HepG2 (cell line): ENCODE measurements around the gene ATP6V1F. TPM values are rescaled to one million over a fixed set of nuclear protein-coding genes. Genes with fewer than 3 reads are reported as not detected.
A peak's percentile ranks its signal among the peaks of the same experiment; 100 is the strongest.

ENCODE experiments used
- ATAC-seq: fragments of 200-7000 bp; cut with Tn5 transposase; 3 replicates; pipeline ENCODE4 v1.9.1; 2020; ENCODE audit warnings: mild to moderate bottlenecking, moderate library complexity
- BruUV-seq: library from RNA; stranded (reverse); fragments of 400-500 nt; replicated peaks from 2 replicates; lab custom pipeline; 2021; lab: Mats Ljungman, UMichigan
- CTCF ChIA-PET: fragments of 300-600 bp; formaldehyde crosslinking; extraction: SDS; loops from one replicate; lab custom pipeline; 2021; ENCODE audit warnings: low total read pairs, inconsistent platforms, low intra/inter-chr PET ratio; lab: Yijun Ruan, JAX
- POLR2A ChIA-PET: fragments of 350-600 bp; sonication (Branson Sonifier 250); formaldehyde crosslinking; loops from one replicate; lab custom pipeline; 2020; ENCODE audit warnings: antibody characterized with exemption, inconsistent platforms; lab: Yijun Ruan, JAX
- DNase-seq: peaks from one replicate; pipeline ENCODE4 v3.0.0-alpha.2; 2015; ENCODE audit warnings: low spot score
- FAIRE-seq: peaks from 3 replicates; lab custom pipeline; 2011; peaks lifted over from hg19 to GRCh38; lab: Jason Lieb, UNC
- H2AFZ ChIP-seq: one replicate; pipeline ENCODE4 v1.6.1; 2011; ENCODE audit warnings: low read length, inconsistent platforms
- H3K27ac ChIP-seq: fragments of 300-600 bp; 3 replicates; pipeline ENCODE4 v1.8.0; 2011; ENCODE audit warnings: mixed run types, mild to moderate bottlenecking, mixed read lengths, low read length, inconsistent platforms; ENCODE audit not compliant: insufficient read depth; ENCODE audit errors: extremely low read length
- H3K27me3 ChIP-seq, 2 experiments: fragments of 200-600 bp in 1 of 2; 2 replicates in 1 of 2; 3 replicates in 1 of 2; pipeline versions ENCODE4 v1.6.0 to v1.8.0; 2011; ENCODE audit warnings: low read length in 2 of 2, mild to moderate bottlenecking in 2 of 2, moderate library complexity in 2 of 2, inconsistent platforms in 1 of 2; ENCODE audit not compliant: insufficient read depth in 2 of 2, control insufficient read depth in 1 of 2
- H3K36me3 ChIP-seq, 2 experiments: fragments of 200-600 bp in 1 of 2; replicated peaks in 1 of 2; 2 replicates in 1 of 2; 3 replicates in 1 of 2; pipeline versions ENCODE4 v1.5.1 to v1.8.0; 2011; ENCODE audit warnings: low read length in 2 of 2, inconsistent platforms in 1 of 2; ENCODE audit not compliant: insufficient read depth in 2 of 2, control insufficient read depth in 1 of 2
- H3K4me1 ChIP-seq: 2 replicates; pipeline ENCODE4 v1.5.1; 2012; ENCODE audit warnings: low read length, inconsistent platforms; ENCODE audit not compliant: insufficient read depth
- H3K4me2 ChIP-seq: 2 replicates; pipeline ENCODE4 v1.6.0; 2011; ENCODE audit warnings: low read depth, low read length, inconsistent platforms
- H3K4me3 ChIP-seq, 3 experiments: fragments of 200-600 bp in 1 of 3; sonication (generic), shearing (Covaris generic) in 1 of 3; replicated peaks in 1 of 3; 2 replicates each; pipeline ENCODE4 v1.5.1; 2011 to 2016; ENCODE audit warnings: low read length in 3 of 3, inconsistent platforms in 2 of 3, low read depth in 2 of 3, mild to moderate bottlenecking in 2 of 3, control low read depth in 1 of 3, mixed read lengths in 1 of 3; ENCODE audit not compliant: insufficient read depth in 1 of 3
- H3K79me2 ChIP-seq: one replicate; pipeline ENCODE4 v1.6.1; 2011; ENCODE audit warnings: low read length, inconsistent platforms; ENCODE audit not compliant: insufficient read depth
- H3K9ac ChIP-seq: 2 replicates; pipeline ENCODE4 v1.6.0; 2011; ENCODE audit warnings: mild to moderate bottlenecking, low read depth, low read length, inconsistent platforms; ENCODE audit not compliant: insufficient read depth
- H3K9me3 ChIP-seq: 2 replicates; pipeline ENCODE4 v1.5.1; 2012; ENCODE audit warnings: mild to moderate bottlenecking, low read length
- H4K20me1 ChIP-seq: 2 replicates; pipeline ENCODE4 v1.6.0; 2011; ENCODE audit warnings: inconsistent platforms, mild to moderate bottlenecking, low read length, moderate library complexity; ENCODE audit not compliant: insufficient read depth
- ATF1 ChIP-seq: IDR thresholded peaks from 2 replicates; pipeline ENCODE4 v1.6.1; 2016; ENCODE audit warnings: mild to moderate bottlenecking, control low read depth
- EED ChIP-seq: sonication (generic); formaldehyde crosslinking; IDR thresholded peaks from 2 replicates; pipeline ENCODE4 v1.5.0; 2020; ENCODE audit warnings: mild to moderate bottlenecking, missing genetic modification reagents
- FOXK2 ChIP-seq: fragments of 450-650 bp; IDR thresholded peaks from 2 replicates; pipeline ENCODE4 v1.6.1; 2016
- ZNF768 ChIP-seq: sonication (generic); formaldehyde crosslinking; IDR thresholded peaks from 2 replicates; pipeline ENCODE4 v1.4.0; 2020; ENCODE audit warnings: missing genetic modification reagents
- ZNF839 ChIP-seq: sonication (generic); formaldehyde crosslinking; IDR thresholded peaks from 2 replicates; pipeline ENCODE4 v1.4.0; 2020; ENCODE audit warnings: missing genetic modification reagents, mild to moderate bottlenecking, borderline replicate concordance
- WGBS: methylation state at CpG from one replicate; pipeline ENCODE4 v1.1.6; 2017; ENCODE audit warnings: low lambda C conversion rate; 5-methylcytosine and 5-hydroxymethylcytosine counted together
- in situ Hi-C: cut with HindIII; loops from 2 replicates; pipeline ENCODE4 v1.10.0; 2017; ENCODE audit warnings: low pct_unique_long_range_greater_than_20kb; ENCODE audit not compliant: extremely low pct_ligation_motif_present
- intact Hi-C: fragments of 100-400 bp; cut with micrococcal nuclease; formaldehyde crosslinking; loops from one replicate; pipeline ENCODE4 v1.10.0; 2022; ENCODE audit not compliant: unreplicated experiment
- polyA plus RNA-seq, 8 experiments: library from polyadenylated mRNA; depleted of rRNA in 3 of 8; stranded (reverse) in 7 of 8; unstranded in 1 of 8; fragments of >200 nt; fragmentation: Illumina TruSeq in 4 of 8; extraction: Trizol in 4 of 8; gene quantifications; 2 replicates each; pipeline versions ENCODE4 v1.2.1 to v1.2.3, GENCODE V29; 2011 to 2016; ENCODE audit warnings: low read depth in 4 of 8, missing spikeins in 1 of 8, mixed read lengths in 1 of 8; ENCODE audit not compliant: insufficient read depth in 1 of 8
- total RNA-seq, 5 experiments: library from RNA; depleted of rRNA; stranded (reverse); fragments of >200 nt; fragmentation: Illumina TruSeq; extraction: Trizol; gene quantifications; 2 replicates each; pipeline ENCODE4 v1.2.3, GENCODE V29; 2016; ENCODE audit warnings: low read depth in 1 of 5
- TF ChIP-seq, protein P1 (sequence below): sonication (generic); formaldehyde crosslinking; IDR thresholded peaks from 2 replicates; pipeline ENCODE4 v1.8.0; 2022; ENCODE audit warnings: mild to moderate bottlenecking, missing genetic modification reagents; ENCODE audit not compliant: insufficient replicate concordance
- TF ChIP-seq, protein P2 (sequence below): sonication (generic); formaldehyde crosslinking; IDR thresholded peaks from 2 replicates; pipeline ENCODE4 v1.9.0; 2021; ENCODE audit warnings: missing genetic modification reagents, borderline replicate concordance

The ATP6V1F gene
- total and polyA plus RNA-seq, 2 of the 13 experiments (the other 11 are each of a cell fraction or from before 2014, with no cell fraction given), result 87.2 to 132 TPM

DNA sequence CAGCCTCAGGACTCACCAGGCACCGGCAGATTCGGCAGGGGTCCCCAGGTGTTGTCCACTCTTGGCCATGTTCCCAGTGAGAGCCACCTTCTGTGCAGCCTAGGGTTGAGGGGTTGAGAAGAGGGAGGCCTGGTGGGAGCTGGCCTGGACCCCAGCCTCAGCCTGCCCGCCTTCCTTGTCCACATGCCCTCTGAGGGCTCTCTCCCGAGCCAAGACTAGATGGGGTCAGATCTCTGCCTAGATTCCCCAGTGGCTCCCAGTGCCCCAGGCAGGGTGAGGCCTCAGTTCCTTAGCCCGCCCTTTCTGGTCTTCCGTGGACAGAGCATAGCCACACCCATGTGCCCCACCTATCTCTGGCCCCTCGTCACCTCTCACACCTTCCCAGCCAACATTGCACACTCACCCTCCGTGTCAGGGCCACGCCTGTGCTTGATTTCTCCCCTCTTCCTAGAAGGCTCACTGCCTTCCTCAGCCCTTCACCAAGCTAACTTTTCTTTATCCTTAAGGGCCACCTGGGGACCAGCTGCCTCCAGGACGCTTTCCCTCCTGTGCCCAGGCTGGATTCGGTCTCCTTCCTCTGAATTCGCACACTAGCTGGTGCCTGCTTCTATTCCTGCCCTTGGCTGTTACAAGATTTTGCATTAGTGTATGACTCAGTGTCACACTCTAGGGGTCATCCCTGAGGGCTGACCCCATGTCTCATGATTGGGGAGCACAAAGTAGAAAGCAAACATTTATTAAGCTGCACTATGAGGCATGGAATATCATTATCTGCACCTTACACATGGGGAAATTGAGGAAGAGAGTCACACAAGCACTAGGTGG is 40.3 kb downstream of the ATP6V1F start (continued):
- TF ChIP-seq, protein P1, sequence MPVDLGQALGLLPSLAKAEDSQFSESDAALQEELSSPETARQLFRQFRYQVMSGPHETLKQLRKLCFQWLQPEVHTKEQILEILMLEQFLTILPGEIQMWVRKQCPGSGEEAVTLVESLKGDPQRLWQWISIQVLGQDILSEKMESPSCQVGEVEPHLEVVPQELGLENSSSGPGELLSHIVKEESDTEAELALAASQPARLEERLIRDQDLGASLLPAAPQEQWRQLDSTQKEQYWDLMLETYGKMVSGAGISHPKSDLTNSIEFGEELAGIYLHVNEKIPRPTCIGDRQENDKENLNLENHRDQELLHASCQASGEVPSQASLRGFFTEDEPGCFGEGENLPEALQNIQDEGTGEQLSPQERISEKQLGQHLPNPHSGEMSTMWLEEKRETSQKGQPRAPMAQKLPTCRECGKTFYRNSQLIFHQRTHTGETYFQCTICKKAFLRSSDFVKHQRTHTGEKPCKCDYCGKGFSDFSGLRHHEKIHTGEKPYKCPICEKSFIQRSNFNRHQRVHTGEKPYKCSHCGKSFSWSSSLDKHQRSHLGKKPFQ (CRISPR knock-in tag), result no peak
- TF ChIP-seq, protein P2, sequence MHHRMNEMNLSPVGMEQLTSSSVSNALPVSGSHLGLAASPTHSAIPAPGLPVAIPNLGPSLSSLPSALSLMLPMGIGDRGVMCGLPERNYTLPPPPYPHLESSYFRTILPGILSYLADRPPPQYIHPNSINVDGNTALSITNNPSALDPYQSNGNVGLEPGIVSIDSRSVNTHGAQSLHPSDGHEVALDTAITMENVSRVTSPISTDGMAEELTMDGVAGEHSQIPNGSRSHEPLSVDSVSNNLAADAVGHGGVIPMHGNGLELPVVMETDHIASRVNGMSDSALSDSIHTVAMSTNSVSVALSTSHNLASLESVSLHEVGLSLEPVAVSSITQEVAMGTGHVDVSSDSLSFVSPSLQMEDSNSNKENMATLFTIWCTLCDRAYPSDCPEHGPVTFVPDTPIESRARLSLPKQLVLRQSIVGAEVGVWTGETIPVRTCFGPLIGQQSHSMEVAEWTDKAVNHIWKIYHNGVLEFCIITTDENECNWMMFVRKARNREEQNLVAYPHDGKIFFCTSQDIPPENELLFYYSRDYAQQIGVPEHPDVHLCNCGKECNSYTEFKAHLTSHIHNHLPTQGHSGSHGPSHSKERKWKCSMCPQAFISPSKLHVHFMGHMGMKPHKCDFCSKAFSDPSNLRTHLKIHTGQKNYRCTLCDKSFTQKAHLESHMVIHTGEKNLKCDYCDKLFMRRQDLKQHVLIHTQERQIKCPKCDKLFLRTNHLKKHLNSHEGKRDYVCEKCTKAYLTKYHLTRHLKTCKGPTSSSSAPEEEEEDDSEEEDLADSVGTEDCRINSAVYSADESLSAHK (CRISPR knock-in tag), result no peak
- TF ChIP-seq EED (CRISPR knock-in tag), result no peak
- TF ChIP-seq ATF1 (CRISPR knock-in tag), result no peak
- TF ChIP-seq ZNF839, result no peak

DNA sequence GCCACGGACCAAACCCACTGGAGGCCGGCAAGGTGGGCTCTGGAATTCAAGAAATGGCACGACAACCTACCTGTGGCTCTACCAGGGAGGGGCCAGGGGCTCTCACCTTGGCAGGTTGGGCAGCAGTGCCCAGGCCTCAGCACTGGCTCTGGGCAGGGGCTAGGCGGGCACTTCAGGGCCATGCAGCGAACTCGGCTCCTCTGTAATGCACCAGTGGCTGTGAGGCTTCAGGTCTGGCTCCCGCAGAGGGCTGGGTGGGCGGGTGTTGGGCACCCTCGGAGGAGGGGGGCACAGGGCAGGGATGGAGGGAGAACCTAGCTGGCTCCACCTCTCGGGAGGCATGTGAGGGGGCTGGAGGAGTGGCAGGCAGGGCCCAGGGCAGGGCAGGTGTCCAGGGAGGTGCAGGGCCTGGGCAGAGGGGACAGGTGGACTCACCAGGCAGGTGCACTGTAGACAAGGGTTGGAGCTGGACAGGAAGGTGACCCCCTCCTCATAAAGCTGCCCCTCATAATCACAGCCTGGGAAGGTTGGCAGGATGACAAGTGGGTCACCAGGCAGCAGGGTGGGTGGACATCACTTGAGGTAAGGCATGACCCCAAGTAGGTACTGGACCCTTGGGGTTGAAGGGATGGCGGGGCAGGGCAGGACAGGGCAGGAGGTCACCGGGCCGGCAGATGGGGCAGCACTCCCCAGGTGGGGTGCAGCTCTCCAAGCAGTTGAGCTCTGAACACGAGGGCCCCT is 41.1 kb downstream of the ATP6V1F start:
- ChIA-PET CTCF (interaction anchor here (1.4 to 3.1 kb wide), 2 partner anchors 44 to 187 kb away, joined by 8 to 27 read pairs; no protein-coding TSS in a partner anchor), POLR2A (no interaction called here)
- no peak for FAIRE-seq
- peaks cover 8% of the 10 kb centered on the region for H3K9me3 ChIP-seq
- H4K20me1 ChIP-seq, result no peaks in the 10 kb centered on the region
- H3K36me3 ChIP-seq, result no peaks in the 10 kb centered on the region
- H3K79me2 ChIP-seq, result no peaks in the 10 kb centered on the region
- in situ Hi-C loops, result no loop called here
- no peaks in the 10 kb centered on the region for H3K4me1 ChIP-seq
- intact Hi-C loops, result loop anchor here (1.0 to 2.0 kb wide), 2 partner anchors 33 to 188 kb away; partner anchors contain the start of gene IRF5
- H3K4me2 ChIP-seq, result no peak overlapping the region
- no TSS peak for BruUV-seq
- TF ChIP-seq FOXK2 (no peak), ZNF768 (peak; percentile 1; the same call in 1 of the 2 replicates)
- H3K27me3 ChIP-seq, result peaks cover 0 to 11% of the 10 kb centered on the region in 2 experiments; a peak in 2 of 5 replicates
- H3K27ac ChIP-seq, result no peak overlapping the region
- H3K9ac ChIP-seq, result no peak overlapping the region
- no peak overlapping the region for H2AFZ ChIP-seq
- no peak for DNase-seq
- ATAC-seq, result peak; percentile 21
- 9% methylated on average over 4 of the region's 14 CpGs for WGBS
- H3K4me3 ChIP-seq, result no peak overlapping the region
